GOT3 (cell line): ENCODE measurements around the gene ASAH2B.
"Not testable (repeated sequence)": the region's sequence is repeated elsewhere in the genome, so short reads cannot be mapped to it uniquely, and the experiment has no call there.

Experiments
- DNase-seq: peaks from one replicate; lab custom pipeline; 2025; ENCODE audit warnings: mixed read lengths; lab: John Stamatoyannopoulos, UW

The ASAH2B gene

DNA sequence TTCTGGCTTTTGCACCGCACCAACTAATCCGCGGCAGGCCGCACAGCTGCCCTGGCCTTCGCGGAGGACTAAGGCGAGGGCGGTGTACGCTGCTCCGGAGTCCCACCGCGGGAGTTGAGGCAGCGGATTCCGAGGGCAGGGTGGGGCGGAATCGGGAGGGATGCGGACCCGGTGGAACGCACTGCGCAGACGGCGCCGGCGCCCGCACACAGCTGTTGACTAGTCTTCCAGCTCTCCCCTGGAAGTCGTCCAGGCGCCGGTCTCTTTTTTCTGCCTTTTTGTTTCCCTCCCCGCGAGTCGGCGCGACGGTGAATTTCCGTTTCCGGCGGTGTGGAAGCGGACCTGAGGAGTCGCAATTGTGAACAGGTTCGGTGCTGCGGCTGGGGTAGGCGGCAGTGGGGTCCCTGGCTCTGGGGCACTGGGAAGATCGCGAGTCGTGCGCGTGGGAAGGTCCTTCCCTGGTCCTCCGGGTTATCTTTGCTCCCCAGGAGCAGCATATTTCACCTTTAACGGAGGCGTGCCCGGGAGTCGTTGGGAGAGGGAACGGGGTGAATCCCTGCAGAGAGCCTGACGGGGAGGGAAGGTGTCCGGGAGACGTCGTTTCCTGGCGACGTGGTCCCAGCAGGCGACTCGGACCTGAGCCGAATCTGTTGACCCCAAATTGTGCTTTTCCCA, at the start of gene ASAH2B:
Gene ASAH2B, plus strand, starts transcription at position 319 of the 675 bp plus-strand sequence. CDS start 5,195 bp downstream, outside the sequence.
- DNase-seq = peak; percentile 74

- not testable (repeated sequence) for DNase-seq
Measured at GRCh38 chr10:50697819-50698218, 41.9 kb upstream of the ASAH2B start.

- DNase-seq = not testable (repeated sequence)
Measured at GRCh38 chr10:50701947-50702346, 37.8 kb upstream of the ASAH2B start.

DNA sequence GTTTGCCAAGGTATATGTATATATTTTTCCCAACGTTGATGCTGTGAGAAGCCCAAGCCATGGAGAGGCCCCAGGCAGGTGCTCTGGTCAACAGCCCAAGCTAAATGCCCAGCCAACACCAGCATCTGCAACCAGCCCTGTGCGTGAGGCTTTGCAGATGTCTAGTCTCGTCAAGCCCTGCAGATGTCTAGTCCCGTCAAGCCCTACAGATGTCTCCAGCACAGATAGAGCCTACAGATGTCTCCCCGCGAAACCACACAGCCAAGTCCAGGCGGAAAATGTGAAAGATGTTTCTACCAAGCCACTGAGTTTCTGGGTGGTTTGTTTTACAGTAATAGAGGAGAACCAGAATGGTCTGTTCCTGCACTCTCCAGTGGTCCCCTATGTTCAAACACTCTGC, 36.7 kb upstream of the ASAH2B start:
- not testable (repeated sequence) for DNase-seq

DNA sequence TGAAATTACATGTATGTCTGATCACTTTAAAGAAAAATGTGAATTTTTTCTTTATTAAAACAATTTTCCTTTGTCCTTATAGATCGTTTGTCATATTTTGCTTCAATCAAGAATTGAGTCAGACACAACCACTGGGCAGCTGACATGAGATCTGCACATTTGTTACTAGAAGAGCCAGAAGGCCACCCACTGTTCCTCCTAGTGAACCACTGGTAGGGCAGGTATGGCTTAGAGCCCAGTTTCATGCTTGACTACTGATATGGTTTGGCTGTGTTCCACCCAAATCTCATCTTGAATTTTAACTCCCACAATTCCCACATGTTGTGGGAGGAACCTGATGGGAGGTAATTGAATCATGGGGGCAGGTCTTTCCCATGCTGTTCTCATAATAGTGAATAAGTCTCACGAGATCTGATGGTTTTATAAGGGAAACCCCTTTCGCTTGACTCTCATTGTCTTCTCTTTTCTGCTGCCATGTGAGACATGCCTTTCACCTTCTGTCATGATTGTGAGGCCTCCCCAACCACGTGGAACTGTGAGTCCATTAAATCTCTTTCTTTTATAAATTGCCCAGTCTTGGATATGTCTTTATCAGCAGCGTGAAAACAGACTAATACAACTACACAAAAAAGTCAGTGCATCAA, 35.2 kb upstream of the ASAH2B start:
- not testable (repeated sequence) for DNase-seq

- not testable (repeated sequence) for DNase-seq
Measured at GRCh38 chr10:50706006-50706405, 33.7 kb upstream of the ASAH2B start.

GRCh38 chr10:50710241-50710640, 29.5 kb upstream of the ASAH2B start:
- DNase-seq = not testable (repeated sequence)

GRCh38 chr10:50723812-50724211, 15.9 kb upstream of the ASAH2B start:
- DNase-seq = not testable (repeated sequence)

- not testable (repeated sequence) for DNase-seq
Measured at GRCh38 chr10:50728112-50728511, 11.6 kb upstream of the ASAH2B start.

DNA sequence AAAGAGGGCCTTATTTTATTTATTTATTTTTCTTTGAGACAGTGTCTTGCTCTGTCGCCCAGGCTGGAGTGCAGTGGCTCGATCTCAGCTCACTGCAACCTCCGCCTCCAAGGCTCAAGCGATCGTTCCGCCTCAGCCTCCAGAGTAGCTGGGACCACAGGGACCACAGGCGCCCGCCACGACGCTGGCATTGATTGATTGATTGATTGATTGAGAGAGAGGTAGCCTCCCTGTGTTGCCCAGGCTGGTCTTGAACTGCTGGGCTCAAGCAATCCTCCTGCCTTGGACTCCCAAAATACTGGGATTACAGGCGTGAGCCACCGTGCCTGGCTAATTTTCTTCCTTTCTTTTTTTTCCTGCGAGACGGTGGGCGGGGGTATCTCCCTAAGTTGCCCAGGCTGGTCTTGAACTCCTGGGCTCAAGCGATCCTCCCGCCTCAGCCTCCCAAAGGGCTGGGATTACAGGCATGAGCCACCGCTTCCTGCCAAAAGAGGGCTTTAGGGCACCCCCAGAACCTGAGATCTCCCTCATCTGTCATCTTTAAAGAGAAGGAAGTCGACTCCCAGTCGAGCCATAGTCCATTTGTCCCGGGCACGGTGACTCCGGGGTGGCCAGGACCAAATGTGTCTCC, 634 bp upstream of the ASAH2B start:
- DNase-seq = not testable (repeated sequence)

- no peak for DNase-seq
Measured at GRCh38 chr10:50740293-50740648, 535 bp downstream of the ASAH2B start.

DNA sequence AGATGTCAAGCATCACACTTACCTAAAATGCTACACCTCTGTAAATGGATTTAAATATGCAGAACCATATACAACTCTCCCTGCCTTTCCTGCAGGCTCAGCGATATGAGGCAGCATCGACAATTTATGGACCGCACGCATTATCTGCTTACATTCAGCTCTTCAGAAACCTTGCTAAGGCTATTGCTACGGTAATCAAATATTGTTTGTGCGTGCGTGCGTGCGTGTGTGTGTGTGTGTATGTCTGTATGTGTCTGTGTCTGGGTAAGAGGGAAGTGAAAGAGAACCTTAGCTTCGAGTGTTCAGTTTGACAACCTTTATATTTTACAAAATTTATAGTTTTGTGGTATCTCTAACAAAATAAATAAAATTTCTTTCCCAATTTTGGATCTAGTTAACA, 3.1 kb downstream of the ASAH2B start:
- not testable (repeated sequence) for DNase-seq

DNA sequence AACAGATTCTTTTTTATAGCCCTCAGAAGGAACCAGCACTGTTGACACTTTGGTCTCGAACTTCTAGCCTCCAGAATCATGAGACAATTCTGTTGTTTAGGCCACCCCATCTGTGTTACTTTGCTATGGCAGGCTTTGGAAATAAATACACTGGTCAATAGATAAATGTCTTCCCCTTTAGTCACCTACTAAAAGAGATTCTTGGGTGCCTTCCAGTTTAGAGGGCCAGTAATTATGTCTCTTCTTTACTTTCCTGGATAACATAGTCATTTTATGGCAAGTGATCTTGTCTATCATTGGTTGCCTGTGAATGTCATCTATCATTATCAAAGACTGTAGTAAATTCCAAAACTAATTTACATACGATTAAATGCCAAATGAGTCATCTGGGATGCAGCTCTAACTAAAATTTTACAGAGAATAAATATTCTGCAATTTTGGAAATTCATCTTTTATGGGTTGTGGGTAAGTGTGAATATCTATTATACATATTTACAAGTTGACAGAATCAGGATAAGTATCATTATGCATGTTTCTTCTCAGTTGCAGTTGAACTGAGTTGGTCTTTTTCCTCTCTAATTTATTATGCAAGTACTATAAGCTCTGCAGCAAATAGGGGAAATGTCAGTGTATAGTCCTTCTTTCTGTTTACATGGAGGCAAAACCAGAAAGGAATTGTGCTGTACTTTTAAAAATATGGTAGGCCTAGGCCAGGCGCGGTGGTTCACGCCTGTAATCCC, 27.2 kb downstream of the ASAH2B start:
- DNase-seq = not testable (repeated sequence)

DNA sequence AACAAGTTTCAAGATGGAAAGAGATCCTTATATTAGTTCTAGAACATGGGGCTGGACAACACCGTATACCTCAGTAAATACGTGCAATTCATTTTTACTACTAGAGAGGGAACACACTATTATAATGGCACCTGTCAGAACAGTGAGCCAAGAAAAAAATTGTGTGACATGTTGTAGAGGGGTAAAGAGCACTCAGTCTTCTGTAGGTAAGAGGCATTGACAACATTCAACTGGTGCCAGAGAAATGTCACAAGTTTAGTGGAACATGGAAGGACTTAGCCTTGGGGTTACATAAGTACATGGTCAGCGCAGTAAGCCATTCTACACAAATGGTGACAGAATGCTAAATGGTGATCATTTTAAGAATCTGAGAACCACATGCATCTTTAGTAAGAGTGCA, 32.3 kb downstream of the ASAH2B start:
- DNase-seq = not testable (repeated sequence)

- not testable (repeated sequence) for DNase-seq
Measured at GRCh38 chr10:50774868-50775267, 35.1 kb downstream of the ASAH2B start.

GRCh38 chr10:50780036-50780435, 40.3 kb downstream of the ASAH2B start:
- not testable (repeated sequence) for DNase-seq

GRCh38 chr10:50782017-50782416, 42.3 kb downstream of the ASAH2B start:
- DNase-seq = not testable (repeated sequence)

- DNase-seq = not testable (repeated sequence)
Measured at GRCh38 chr10:50787962-50788361, 48.2 kb downstream of the ASAH2B start.

DNA sequence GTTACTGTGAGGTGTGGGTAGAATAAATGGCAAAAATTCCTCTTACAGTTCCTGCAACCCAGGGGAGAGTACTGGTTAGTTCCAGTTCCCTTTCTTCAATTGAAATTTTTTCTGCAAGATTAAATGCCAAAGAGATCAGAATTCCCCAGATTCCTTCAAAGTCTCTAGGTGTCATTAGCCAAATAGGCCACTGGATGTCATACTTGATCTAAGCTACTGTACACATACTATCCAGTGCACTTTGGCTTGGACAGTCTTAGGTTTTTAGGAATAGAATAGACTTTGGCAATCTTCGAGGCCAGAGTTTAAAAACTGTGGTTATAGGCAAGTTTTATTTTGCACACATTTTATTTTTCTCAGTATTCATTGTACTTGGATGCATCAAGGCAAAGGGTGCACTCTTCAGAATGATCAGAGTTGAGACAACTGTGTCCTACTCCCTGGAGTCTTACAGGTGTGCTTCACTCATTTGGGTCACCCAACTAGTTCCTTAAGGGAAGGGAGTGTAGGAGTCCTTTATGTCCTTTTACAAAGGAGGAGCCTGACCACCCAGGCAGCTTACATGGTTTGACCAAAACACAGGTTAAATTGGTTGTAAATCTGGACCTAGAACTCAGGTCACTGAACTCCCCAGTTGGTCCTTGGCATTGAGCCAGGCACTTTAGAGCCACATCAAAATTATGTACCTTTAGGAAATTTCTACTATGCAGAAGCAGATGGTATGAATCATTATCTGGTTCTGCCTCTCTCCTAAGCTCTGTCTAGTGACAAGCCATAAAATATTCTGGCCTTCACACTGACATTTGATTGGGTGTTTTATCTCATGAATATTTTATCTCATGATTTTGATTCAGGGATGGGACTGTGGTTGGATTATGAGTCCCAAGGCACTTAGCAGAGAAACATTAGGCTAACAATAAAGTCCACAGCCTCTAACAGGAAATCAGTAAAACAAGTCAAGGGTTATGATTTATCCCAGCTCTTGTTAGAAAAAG, 49.5 kb downstream of the ASAH2B start:
- DNase-seq = no peak

DNA sequence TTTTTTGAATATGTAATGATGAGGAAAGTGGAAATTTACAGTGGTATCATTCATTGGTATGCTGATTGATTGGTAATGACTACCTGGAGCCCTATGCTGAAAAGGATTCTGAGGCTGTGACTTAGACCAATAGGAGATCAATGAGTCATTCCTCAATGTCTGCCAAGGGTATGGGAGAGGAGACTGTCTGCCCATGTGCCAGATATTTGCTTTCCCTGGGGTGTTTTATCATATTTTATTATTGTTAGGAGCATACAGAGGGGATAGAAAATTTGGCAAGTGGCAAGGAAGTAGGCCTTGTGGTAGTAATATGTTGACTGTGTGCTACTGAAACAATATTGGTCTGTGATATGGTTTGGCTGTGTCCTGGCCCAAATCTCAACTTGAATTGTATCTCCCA, 54.8 kb downstream of the ASAH2B start:
- DNase-seq = no peak

DNA sequence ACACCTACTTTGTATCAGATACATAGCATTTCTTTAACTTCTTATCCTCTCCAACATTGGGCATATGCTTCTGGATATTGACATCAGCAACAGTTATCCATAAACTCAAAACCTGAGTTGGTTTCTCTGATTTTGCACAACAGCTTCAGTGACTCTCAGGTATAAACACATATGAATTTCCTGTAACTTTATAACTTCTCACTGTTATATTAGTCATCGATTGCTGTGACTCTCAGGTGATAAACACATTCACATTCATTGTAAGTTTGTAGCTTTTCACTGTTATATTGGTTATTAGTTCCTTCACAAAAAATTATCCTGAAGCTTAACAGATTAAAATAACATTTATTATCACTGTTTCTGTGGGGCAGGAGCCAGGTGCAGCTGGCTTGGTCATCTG, 57.0 kb downstream of the ASAH2B start:
- no peak for DNase-seq
